AG04450 (cell line): ENCODE data around the gene LYSMD2. TPM values are rescaled to one million over a fixed set of nuclear protein-coding genes. Genes with fewer than 3 reads are reported as not detected.
A peak's percentile ranks its signal among the peaks of the same experiment; 100 is the strongest.

Source experiments
- CTCF ChIA-PET: fragments of 300-600, 350-600 bp; formaldehyde crosslinking; extraction: SDS; loops from one replicate; lab custom pipeline; 2022; ENCODE audit warnings: antibody characterized with exemption, inconsistent platforms; lab: Charles Lee
- POLR2A ChIA-PET: fragments of 350-600 bp; formaldehyde crosslinking; extraction: SDS; loops from one replicate; lab custom pipeline; 2021; ENCODE audit warnings: antibody characterized with exemption, inconsistent platforms; lab: Yijun Ruan, JAX
- DNase-seq: peaks from one replicate; pipeline ENCODE4 v3.0.0-alpha.2; 2011; ENCODE audit warnings: low read depth, low spot score
- H3K27ac ChIP-seq: one replicate; pipeline ENCODE4 v1.5.1; 2012; ENCODE audit warnings: low read depth, low read length, control low read depth
- H3K27me3 ChIP-seq: one replicate; pipeline ENCODE4 v1.6.0; 2012; ENCODE audit warnings: low read length; ENCODE audit not compliant: control insufficient read depth, insufficient read depth
- H3K4me3 ChIP-seq: 2 replicates; pipeline ENCODE4 v1.5.1; 2011; ENCODE audit warnings: mild to moderate bottlenecking, low read depth, low read length, control low read depth
- H3K9me3 ChIP-seq: 2 replicates; pipeline ENCODE4 v1.5.1; 2012; ENCODE audit warnings: low read length; ENCODE audit not compliant: control insufficient read depth, insufficient read depth
- polyA plus RNA-seq: library from polyadenylated mRNA; depleted of rRNA; stranded (reverse); fragments of >200 nt; gene quantifications from 2 replicates; pipeline ENCODE4 v1.2.3, GENCODE V29; 2011
- TF ChIP-seq, protein P1 (sequence below): IDR thresholded peaks from 2 replicates; pipeline ENCODE4 v1.5.1; 2011; ENCODE audit warnings: low read depth, low read length, control low read depth, inconsistent platforms

Gene LYSMD2
- polyA plus RNA-seq, 1 experiment = 10.2 TPM

- POLR2A ChIA-PET = no interaction called here
- CTCF ChIA-PET = interaction anchor here (1.2 to 9.8 kb wide), 2 partner anchors 20 to 132 kb away, joined by 3 to 490 read pairs; no protein-coding TSS in a partner anchor
- no peaks in the 10 kb centered on the region for H3K27me3 ChIP-seq
- H3K27ac ChIP-seq = no peak overlapping the region
- TF ChIP-seq, protein P1, sequence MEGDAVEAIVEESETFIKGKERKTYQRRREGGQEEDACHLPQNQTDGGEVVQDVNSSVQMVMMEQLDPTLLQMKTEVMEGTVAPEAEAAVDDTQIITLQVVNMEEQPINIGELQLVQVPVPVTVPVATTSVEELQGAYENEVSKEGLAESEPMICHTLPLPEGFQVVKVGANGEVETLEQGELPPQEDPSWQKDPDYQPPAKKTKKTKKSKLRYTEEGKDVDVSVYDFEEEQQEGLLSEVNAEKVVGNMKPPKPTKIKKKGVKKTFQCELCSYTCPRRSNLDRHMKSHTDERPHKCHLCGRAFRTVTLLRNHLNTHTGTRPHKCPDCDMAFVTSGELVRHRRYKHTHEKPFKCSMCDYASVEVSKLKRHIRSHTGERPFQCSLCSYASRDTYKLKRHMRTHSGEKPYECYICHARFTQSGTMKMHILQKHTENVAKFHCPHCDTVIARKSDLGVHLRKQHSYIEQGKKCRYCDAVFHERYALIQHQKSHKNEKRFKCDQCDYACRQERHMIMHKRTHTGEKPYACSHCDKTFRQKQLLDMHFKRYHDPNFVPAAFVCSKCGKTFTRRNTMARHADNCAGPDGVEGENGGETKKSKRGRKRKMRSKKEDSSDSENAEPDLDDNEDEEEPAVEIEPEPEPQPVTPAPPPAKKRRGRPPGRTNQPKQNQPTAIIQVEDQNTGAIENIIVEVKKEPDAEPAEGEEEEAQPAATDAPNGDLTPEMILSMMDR = no peak
- H3K4me3 ChIP-seq = no peak overlapping the region
- no peak for DNase-seq
- no peaks in the 10 kb centered on the region for H3K9me3 ChIP-seq
Observed at GRCh38 chr15:51780636-51781035, 43.2 kb upstream of the LYSMD2 start.

DNA sequence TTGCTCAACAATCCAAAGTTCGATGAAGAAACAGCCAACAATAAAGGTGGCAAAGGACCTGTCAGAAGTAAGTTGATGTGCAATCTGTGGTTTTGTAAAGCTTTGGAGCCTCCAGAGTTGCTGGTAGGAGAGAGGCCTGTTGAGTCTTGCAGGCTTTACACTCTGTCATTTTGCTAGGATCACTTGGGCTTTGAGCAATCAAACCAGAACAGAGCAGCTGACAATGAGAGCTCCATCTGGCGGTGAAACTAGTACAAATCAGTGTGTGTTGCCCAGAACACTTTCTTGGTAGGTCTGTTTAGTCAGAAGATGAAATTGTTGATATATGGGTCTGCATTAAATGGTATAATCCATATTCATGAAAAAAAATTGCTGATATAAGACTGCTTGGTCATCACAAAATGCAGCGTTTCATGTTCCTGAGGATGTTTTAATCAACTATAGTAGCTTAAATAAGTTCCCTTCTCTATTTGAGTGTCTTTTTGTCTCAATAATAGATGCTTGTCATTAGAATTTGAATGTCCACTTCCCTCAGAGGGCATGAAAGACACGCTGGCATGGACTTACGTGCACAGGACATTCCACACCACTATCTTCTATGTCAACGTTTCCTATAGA lies 39.6 kb upstream of the LYSMD2 start:
- ChIA-PET POLR2A (interaction anchor here (0.6 kb wide), 1 partner anchor 19 kb away, joined by 3 read pairs; no protein-coding TSS in a partner anchor), CTCF (interaction anchor here (0.5 to 9.8 kb wide), 75 partner anchors 8 to 1431 kb away, joined by 3 to 490 read pairs (median 5); partner anchors contain the start of genes DMXL2, LYSMD2 and SCG3)
- Histone ChIP-seq H3K4me3 (no peak overlapping the region), H3K27ac (no peak overlapping the region), H3K27me3 (no peaks in the 10 kb centered on the region), H3K9me3 (no peaks in the 10 kb centered on the region)
- peak; percentile 58 for DNase-seq
- TF ChIP-seq, protein P1 = peak; percentile 84

DNA sequence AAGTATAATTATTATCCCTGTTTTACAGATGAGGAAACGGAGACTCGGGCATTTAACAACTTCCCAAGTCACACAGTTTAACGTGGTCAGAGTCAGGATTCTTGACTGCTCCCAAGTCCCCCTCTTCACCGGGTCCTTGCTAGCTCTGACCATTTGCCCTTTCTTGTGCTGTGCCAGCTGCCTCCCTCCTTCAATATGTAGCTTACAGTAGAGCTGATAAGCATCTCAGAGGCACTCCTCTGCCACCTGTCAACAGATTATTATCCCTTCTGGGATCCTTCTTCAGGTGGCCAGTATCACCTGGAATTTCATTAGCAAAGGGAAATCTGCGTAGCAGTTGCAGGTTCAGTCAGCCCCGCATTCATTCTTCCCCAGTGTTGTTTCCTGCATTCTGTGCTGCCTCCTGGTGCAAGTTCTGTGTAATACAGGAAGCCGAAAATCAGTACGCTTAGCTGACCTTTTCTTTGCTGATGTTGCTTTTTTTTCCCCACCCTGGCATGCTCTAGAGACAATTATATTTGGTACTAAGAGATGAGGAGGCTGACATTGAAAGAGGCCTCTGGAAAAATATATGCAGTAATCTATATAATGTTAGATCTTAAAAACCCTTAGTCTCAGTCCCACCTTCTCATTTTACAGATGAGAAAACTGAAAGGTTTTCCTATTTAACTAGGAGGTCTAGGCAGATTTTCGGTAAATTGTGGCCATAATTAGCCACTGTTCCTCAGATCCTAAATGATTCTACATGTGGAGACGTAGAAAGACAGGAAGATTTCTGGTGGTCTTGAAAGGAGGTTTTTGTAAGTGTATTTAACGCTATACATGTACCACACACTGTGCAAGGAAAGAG lies 38.7 kb upstream of the LYSMD2 start:
- Histone ChIP-seq H3K9me3 (no peaks in the 10 kb centered on the region), H3K27ac (no peak overlapping the region), H3K27me3 (no peaks in the 10 kb centered on the region), H3K4me3 (no peak overlapping the region)
- ChIA-PET POLR2A (interaction anchor here (0.6 kb wide), 2 partner anchors 20 to 126 kb away, joined by 3 to 6 read pairs; no protein-coding TSS in a partner anchor), CTCF (interaction anchor here (0.5 to 9.8 kb wide), 81 partner anchors 9 to 1430 kb away, joined by 3 to 490 read pairs (median 4); partner anchors contain the start of genes DMXL2, LYSMD2 and SCG3)
- TF ChIP-seq, protein P1 = peak; percentile 91
- peak; percentile 15 for DNase-seq

- CTCF ChIA-PET = interaction anchor here (1.0 to 9.8 kb wide), 13 partner anchors 14 to 240 kb away, joined by 3 to 490 read pairs (median 13); partner anchors contain the start of gene DMXL2
- TF ChIP-seq, protein P1 = no peak
- POLR2A ChIA-PET = no interaction called here
- Histone ChIP-seq H3K4me3 (no peak overlapping the region), H3K27ac (no peak overlapping the region), H3K27me3 (no peaks in the 10 kb centered on the region), H3K9me3 (no peaks in the 10 kb centered on the region)
- DNase-seq = no peak
Observed at GRCh38 chr15:51774916-51775315, 37.5 kb upstream of the LYSMD2 start.
